CD8-positive, alpha-beta memory T cell (primary cell): ENCODE measurements around the gene SDF4. TPM values are rescaled to one million over a fixed set of nuclear protein-coding genes. Genes with fewer than 3 reads are reported as not detected.
A peak's percentile ranks its signal among the peaks of the same experiment; 100 is the strongest.
"Not testable (repeated sequence)": the region's sequence is repeated elsewhere in the genome, so short reads cannot be mapped to it uniquely, and the experiment has no call there.

Source experiments
- CTCF ChIA-PET: fragments of 350-600 bp; sonication (Branson Sonifier 250); formaldehyde crosslinking; loops from one replicate; lab custom pipeline; 2021; ENCODE audit warnings: antibody characterized with exemption; lab: Charles Lee
- POLR2A ChIA-PET: fragments of 350-600 bp; sonication (Branson Sonifier 250); formaldehyde crosslinking; loops from one replicate; lab custom pipeline; 2021; ENCODE audit warnings: antibody characterized with exemption; lab: Charles Lee
- DNase-seq, 5 donors: peaks; one replicate each; pipeline versions ENCODE4 v3.0.0 to v3.0.0-alpha.2; 2020 to 2022; ENCODE audit warnings: mixed read lengths in 1 of 5
- H3K27ac ChIP-seq: one replicate; pipeline ENCODE4 v1.7.0; 2013; ENCODE audit warnings: low read depth, mild to moderate bottlenecking, low read length, moderate library complexity
- H3K27me3 ChIP-seq: 2 replicates; pipeline ENCODE4 v1.7.0; 2013; ENCODE audit warnings: low read length, mild to moderate bottlenecking; ENCODE audit not compliant: insufficient read depth, poor library complexity, severe bottlenecking
- H3K36me3 ChIP-seq: 2 replicates; pipeline ENCODE4 v1.7.0; 2013; ENCODE audit warnings: mild to moderate bottlenecking, low read length, moderate library complexity; ENCODE audit not compliant: insufficient read depth
- H3K4me1 ChIP-seq: 2 replicates; pipeline ENCODE4 v1.7.0; 2013; ENCODE audit warnings: mild to moderate bottlenecking, low read length, moderate library complexity; ENCODE audit not compliant: insufficient read depth
- H3K4me3 ChIP-seq: 2 replicates; pipeline ENCODE4 v1.7.0; 2013; ENCODE audit warnings: mild to moderate bottlenecking, low read length
- H3K9me3 ChIP-seq: 2 replicates; pipeline ENCODE4 v1.7.0; 2013; ENCODE audit warnings: mild to moderate bottlenecking, low read length
- H3K27ac Mint-ChIP-seq, 8 donors: one replicate each; pipeline ENCODE4 v1.8.0; 2020 to 2021; ENCODE audit warnings: mixed read lengths in 8 of 8, mild to moderate bottlenecking in 6 of 8, inconsistent platforms in 3 of 8, moderate library complexity in 3 of 8
- H3K27me3 Mint-ChIP-seq, 2 donors: one replicate each; pipeline ENCODE4 v1.8.0; 2020 to 2021; ENCODE audit warnings: mixed read lengths in 2 of 2, mild to moderate bottlenecking in 1 of 2, moderate library complexity in 1 of 2
- H3K36me3 Mint-ChIP-seq, 3 donors: one replicate each; pipeline ENCODE4 v1.8.0; 2020 to 2021; ENCODE audit warnings: mixed read lengths in 3 of 3, inconsistent platforms in 1 of 3, mild to moderate bottlenecking in 1 of 3
- H3K4me1 Mint-ChIP-seq, 3 donors: one replicate each; pipeline ENCODE4 v1.8.0; 2020 to 2021; ENCODE audit warnings: mixed read lengths in 3 of 3, inconsistent platforms in 1 of 3, mild to moderate bottlenecking in 1 of 3
- H3K4me3 Mint-ChIP-seq, 7 donors: one replicate each; pipeline ENCODE4 v1.8.0; 2020 to 2021; ENCODE audit warnings: mixed read lengths in 7 of 7, mild to moderate bottlenecking in 6 of 7, moderate library complexity in 4 of 7, inconsistent platforms in 2 of 7
- H3K9me3 Mint-ChIP-seq, 5 donors: one replicate each; pipeline ENCODE4 v1.8.0; 2020 to 2022; ENCODE audit warnings: mixed read lengths in 5 of 5, mild to moderate bottlenecking in 3 of 5, moderate library complexity in 2 of 5, inconsistent platforms in 1 of 5
- polyA plus RNA-seq: library from polyadenylated mRNA; unstranded; fragments of 300-500 nt; fragmentation: Illumina TruSeq; gene quantifications from one replicate; pipeline ENCODE4 v1.2.3, GENCODE V29; 2021
- total RNA-seq, 2 experiments: library from RNA; stranded (reverse); gene quantifications; one replicate each; pipeline ENCODE4 v1.2.3, GENCODE V29; 2021

Gene SDF4
- total and polyA plus RNA-seq, 3 experiments from 2014 or later, result 108 to 169 (median 158) TPM

- H3K4me3 ChIP-seq, H3K9me3 ChIP-seq, H3K36me3 ChIP-seq, H3K9me3 Mint-ChIP-seq, H3K36me3 Mint-ChIP-seq, H3K27me3 Mint-ChIP-seq, H3K27me3 ChIP-seq, CTCF ChIA-PET, POLR2A ChIA-PET, DNase-seq, H3K4me3 Mint-ChIP-seq, H3K27ac ChIP-seq: not testable (repeated sequence)
- peak overlapping the region in 1 of 8 donors; percentile 72 for H3K27ac Mint-ChIP-seq
- H3K4me1 ChIP-seq, result peaks cover 13% of the 10 kb centered on the region
- H3K4me1 Mint-ChIP-seq, result peaks cover 3 to 14% (median 13%) of the 10 kb centered on the region in 3 donors
These were observed 16.5 kb upstream of the SDF4 start for GRCh38 chr1:1248009-1248913.

DNA sequence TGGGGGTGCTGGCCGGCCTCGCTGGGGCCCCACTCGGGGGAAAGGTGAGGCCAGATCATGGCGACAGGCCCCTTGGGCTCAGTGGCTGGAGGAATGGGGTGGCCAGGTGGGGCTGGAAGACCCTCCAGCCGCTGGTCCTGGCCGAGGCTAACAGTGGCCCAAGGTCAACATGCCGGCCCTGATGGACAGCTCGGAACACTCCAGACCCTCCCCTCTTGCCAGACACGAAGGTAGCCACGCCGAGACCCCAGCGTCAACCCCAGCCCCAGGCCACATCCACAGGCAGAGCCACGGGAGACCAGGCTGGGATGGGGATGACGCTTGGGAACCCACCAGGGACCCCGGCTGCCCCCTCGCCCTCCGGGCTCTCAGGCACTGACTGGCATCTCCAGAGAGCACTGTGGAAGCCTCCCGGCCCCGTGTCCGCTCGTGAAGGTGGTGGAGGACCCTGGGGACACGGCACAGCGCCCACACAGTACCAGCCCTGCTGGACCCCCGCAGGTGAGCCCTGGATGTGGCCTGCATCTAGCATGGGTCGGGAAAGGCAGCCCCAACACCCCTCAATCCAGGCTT lies 15.6 kb upstream of the SDF4 start:
- POLR2A ChIA-PET, result interaction anchor here (0.6 kb wide), 1 partner anchor 105 kb away, joined by 4 read pairs; no protein-coding TSS in a partner anchor
- Histone ChIP-seq H3K4me1 (peaks cover 13% of the 10 kb centered on the region), H3K27me3 (peaks cover 3% of the 10 kb centered on the region), H3K27ac (no peak overlapping the region), H3K4me3 (no peak overlapping the region), H3K36me3 (no peaks in the 10 kb centered on the region), H3K9me3 (no peaks in the 10 kb centered on the region)
- Mint-ChIP-seq H3K27ac (no peak overlapping the region), H3K4me1 (peaks cover 3 to 14% (median 13%) of the 10 kb centered on the region in 3 donors), H3K36me3 (no peaks in the 10 kb centered on the region), H3K4me3 (no peak overlapping the region), H3K9me3 (no peaks in the 10 kb centered on the region), H3K27me3 (peaks cover 0 to 1% of the 10 kb centered on the region in 2 donors)
- DNase-seq, result no peak
- CTCF ChIA-PET, result no interaction called here

GRCh38 chr1:1246577-1247340 lies 15.0 kb upstream of the SDF4 start, which contains the start of gene C1QTNF12:
TSS of gene C1QTNF12 (minus strand) at chr1:1246722. CDS start at chr1:1246690, 32 bp downstream.
- no peak within 1 kb of the TSS for H3K4me3 Mint-ChIP-seq
- Histone ChIP-seq H3K36me3 (no peaks in the 10 kb centered on the region), H3K27me3 (peaks cover 3% of the 10 kb centered on the region), H3K27ac (no peak within 1 kb of the TSS), H3K4me1 (peaks cover 13% of the 10 kb centered on the region), H3K4me3 (no peak within 1 kb of the TSS), H3K9me3 (no peaks in the 10 kb centered on the region)
- ChIA-PET CTCF (no interaction called here), POLR2A (interaction anchor here (0.6 kb wide), 1 partner anchor 106 kb away, joined by 4 read pairs; no protein-coding TSS in a partner anchor)
- H3K27ac Mint-ChIP-seq, result no peak within 1 kb of the TSS
- no peak for DNase-seq
- H3K9me3 Mint-ChIP-seq, result no peaks in the 10 kb centered on the region
- peaks cover 3 to 14% (median 13%) of the 10 kb centered on the region in 3 donors for H3K4me1 Mint-ChIP-seq
- H3K27me3 Mint-ChIP-seq, result peaks cover 0 to 1% of the 10 kb centered on the region in 2 donors
- H3K36me3 Mint-ChIP-seq, result no peaks in the 10 kb centered on the region

DNA sequence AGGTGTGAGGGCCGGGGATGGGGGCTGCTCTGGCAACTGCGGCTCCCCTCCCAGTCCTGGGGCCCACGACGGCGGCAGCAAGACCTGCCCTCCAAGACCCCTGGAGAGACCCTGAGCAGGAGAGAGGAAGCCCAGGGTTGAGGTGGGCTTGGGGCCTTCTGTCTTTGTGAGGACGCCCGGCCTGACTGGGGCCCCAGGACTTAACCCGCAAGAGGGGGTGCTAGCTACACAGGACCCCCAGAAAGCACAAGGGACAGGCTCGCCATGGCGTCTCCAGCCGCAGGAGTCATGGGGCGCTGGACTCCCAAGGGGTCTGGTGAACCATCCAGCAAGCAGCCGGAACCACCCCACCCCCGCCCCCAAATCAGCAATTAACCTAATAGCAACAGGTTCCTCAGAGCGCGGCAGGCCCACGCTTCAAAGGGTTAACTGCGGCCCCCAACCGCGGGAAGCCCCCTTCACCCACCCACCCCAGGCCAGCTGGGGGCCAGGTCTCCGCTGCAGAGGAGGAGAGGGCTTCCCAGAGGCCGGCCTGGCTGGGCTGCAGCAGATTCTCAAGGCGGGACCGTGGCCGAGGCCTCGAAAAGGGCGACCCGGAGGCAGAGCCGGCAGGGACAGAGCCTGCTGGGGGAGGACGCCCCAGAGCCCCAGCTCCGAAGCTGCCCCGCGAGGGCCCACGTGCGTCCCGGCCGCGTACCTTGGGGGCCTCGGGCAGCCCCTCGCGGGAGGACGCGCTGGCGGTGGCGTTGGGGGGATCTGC lies 14.2 kb upstream of the SDF4 start:
- Histone ChIP-seq H3K9me3 (no peaks in the 10 kb centered on the region), H3K27ac (no peak overlapping the region), H3K4me3 (no peak overlapping the region), H3K27me3 (peaks cover 3% of the 10 kb centered on the region), H3K36me3 (no peaks in the 10 kb centered on the region), H3K4me1 (peaks cover 8% of the 10 kb centered on the region)
- DNase-seq, result no peak
- H3K27me3 Mint-ChIP-seq, result peaks cover 0 to 1% of the 10 kb centered on the region in 2 donors
- no peaks in the 10 kb centered on the region for H3K9me3 Mint-ChIP-seq
- H3K27ac Mint-ChIP-seq, result no peak overlapping the region
- CTCF ChIA-PET, result no interaction called here
- no peaks in the 10 kb centered on the region for H3K36me3 Mint-ChIP-seq
- peaks cover 1 to 11% (median 10%) of the 10 kb centered on the region in 3 donors for H3K4me1 Mint-ChIP-seq
- POLR2A ChIA-PET, result no interaction called here
- H3K4me3 Mint-ChIP-seq, result no peak overlapping the region

DNA sequence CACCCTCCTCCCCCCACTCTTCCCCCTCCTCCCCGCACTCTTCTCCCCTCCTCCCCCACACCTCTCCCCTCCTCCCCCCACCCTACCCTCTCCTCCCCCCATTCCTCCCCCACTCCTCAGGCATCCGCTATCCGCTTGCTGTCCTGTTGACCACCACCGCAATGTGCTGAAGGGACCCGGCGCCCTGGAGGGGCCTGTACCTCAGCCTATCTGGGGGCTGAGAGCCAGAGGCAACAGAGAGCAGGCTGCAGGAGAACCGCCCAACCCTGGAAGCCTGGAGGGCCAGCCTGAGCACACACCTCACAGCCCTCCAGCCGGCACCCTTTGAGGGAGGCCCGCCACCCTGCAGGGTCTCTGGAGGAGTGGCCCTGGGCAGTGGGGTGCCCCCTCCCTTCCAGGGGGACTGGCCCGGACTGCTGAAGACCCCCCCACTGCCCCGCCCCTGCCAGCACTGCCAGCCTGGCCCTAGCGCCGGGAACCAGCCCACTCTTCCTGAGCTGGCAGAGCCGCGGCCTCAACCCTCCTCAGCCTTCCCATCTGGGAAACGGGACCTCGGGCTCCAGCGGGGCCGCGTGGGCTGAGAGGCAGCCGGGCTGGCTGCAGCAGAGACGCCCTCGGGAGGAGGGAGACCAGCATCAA lies 13.5 kb upstream of the SDF4 start:
- H3K36me3 ChIP-seq, result no peaks in the 10 kb centered on the region
- ChIA-PET CTCF (no interaction called here), POLR2A (no interaction called here)
- no peak overlapping the region for H3K27ac ChIP-seq
- peaks cover under 1% of the 10 kb centered on the region for H3K4me1 ChIP-seq
- Mint-ChIP-seq H3K4me3 (peak overlapping the region in 1 of 7 donors; percentile 54), H3K4me1 (peaks cover 0 to 5% (median 3%) of the 10 kb centered on the region in 3 donors), H3K27ac (no peak overlapping the region), H3K36me3 (no peaks in the 10 kb centered on the region), H3K27me3 (peaks cover 0 to 1% of the 10 kb centered on the region in 2 donors), H3K9me3 (no peaks in the 10 kb centered on the region)
- H3K9me3 ChIP-seq, result no peaks in the 10 kb centered on the region
- H3K4me3 ChIP-seq, result no peak overlapping the region
- DNase-seq, result no peak
- H3K27me3 ChIP-seq, result peaks cover 3% of the 10 kb centered on the region

- H3K4me3 Mint-ChIP-seq, result no peak overlapping the region
- no peaks in the 10 kb centered on the region for H3K4me1 Mint-ChIP-seq
- no peak overlapping the region for H3K27ac ChIP-seq
- H3K9me3 Mint-ChIP-seq, result no peaks in the 10 kb centered on the region
- no peaks in the 10 kb centered on the region for H3K4me1 ChIP-seq
- no peaks in the 10 kb centered on the region for H3K36me3 Mint-ChIP-seq
- no peak for DNase-seq
- H3K27me3 ChIP-seq, result peaks cover 3% of the 10 kb centered on the region
- no peak overlapping the region for H3K27ac Mint-ChIP-seq
- no peaks in the 10 kb centered on the region for H3K36me3 ChIP-seq
- H3K4me3 ChIP-seq, result no peak overlapping the region
- peaks cover 0 to 1% of the 10 kb centered on the region in 2 donors for H3K27me3 Mint-ChIP-seq
- ChIA-PET CTCF (no interaction called here), POLR2A (no interaction called here)
- H3K9me3 ChIP-seq, result no peaks in the 10 kb centered on the region
These were observed 12.5 kb upstream of the SDF4 start for GRCh38 chr1:1244192-1244811.

- no peaks in the 10 kb centered on the region for H3K9me3 ChIP-seq
- Mint-ChIP-seq H3K27me3 (peaks cover 0 to 2% of the 10 kb centered on the region in 2 donors), H3K4me1 (no peaks in the 10 kb centered on the region), H3K27ac (no peak overlapping the region), H3K4me3 (no peak overlapping the region), H3K36me3 (no peaks in the 10 kb centered on the region), H3K9me3 (no peaks in the 10 kb centered on the region)
- no peak for DNase-seq
- H3K4me3 ChIP-seq, result no peak overlapping the region
- H3K4me1 ChIP-seq, result no peaks in the 10 kb centered on the region
- H3K27ac ChIP-seq, result no peak overlapping the region
- ChIA-PET POLR2A (no interaction called here), CTCF (no interaction called here)
- H3K36me3 ChIP-seq, result no peaks in the 10 kb centered on the region
- H3K27me3 ChIP-seq, result peaks cover 3% of the 10 kb centered on the region
These were observed 12.0 kb upstream of the SDF4 start for GRCh38 chr1:1243807-1244191.
